ENCODE measurements around the gene CIDEB. TPM values are rescaled to one million over a fixed set of nuclear protein-coding genes. Genes with fewer than 3 reads are reported as not detected.

CIDEB gene
- total and polyA plus RNA-seq, 2 of the 13 experiments (the other 11 are each of a cell fraction or from before 2014, with no cell fraction given), result 35.8 to 110 TPM

GRCh38 chr14:24296341-24297157 is 11.2 kb downstream of the CIDEB start (continued):
- TF ChIP-seq ZNF687 (CRISPR knock-in tag; IDR thresholded peaks at IDR 0.05) (peak; percentile 60), ZFP36 (IDR thresholded peaks at IDR 0.05; ENCODE audit: borderline replicate concordance, low read depth, low read length, partially characterized antibody) (no peak), ARID2 (CRISPR knock-in tag; IDR thresholded peaks at IDR 0.05; ENCODE audit: borderline replicate concordance) (no peak), NR2F1 (CRISPR knock-in tag; IDR thresholded peaks at IDR 0.05) (0 out of 4 replicates have a peak, but pooled peaks of 1 of the 2 experiments have one; percentile 9), ZMYM3 (CRISPR knock-in tag; IDR thresholded peaks at IDR 0.05) (peak; percentile 66; the same call in 1 of the 2 replicates), ZNF12 (CRISPR knock-in tag; IDR thresholded peaks at IDR 0.05) (no peak), ZNF276 (CRISPR knock-in tag; IDR thresholded peaks at IDR 0.05; ENCODE audit: low read depth) (no peak), ZNF672 (CRISPR knock-in tag; IDR thresholded peaks at IDR 0.05) (no peak), RBM39 (IDR thresholded peaks at IDR 0.05; ENCODE audit: low read depth, low read length, poor library complexity, severe bottlenecking) (no peak), ZNF17 (CRISPR knock-in tag; IDR thresholded peaks at IDR 0.05) (no peak), RXRA (CRISPR knock-in tag; IDR thresholded peaks at IDR 0.05) (peak; percentile 68), FOXC1 (CRISPR knock-in tag; IDR thresholded peaks at IDR 0.05; ENCODE audit: borderline replicate concordance) (peak; percentile 26; the same call in 1 of the 2 replicates), E2F1 (CRISPR knock-in tag; IDR thresholded peaks at IDR 0.05) (no peak), HMGXB3 (CRISPR knock-in tag; IDR thresholded peaks at IDR 0.05; ENCODE audit: borderline replicate concordance) (peak; percentile 63; the same call in 1 of the 2 replicates), MEIS1 (CRISPR knock-in tag; IDR thresholded peaks at IDR 0.05; ENCODE audit: borderline replicate concordance) (0 out of 2 replicates have a peak, but pooled peaks have one; percentile 23), EHMT2 (IDR thresholded peaks at IDR 0.05; ENCODE audit: borderline replicate concordance, low read depth, low read length) (no peak)

All from HepG2 (cell line).